ENCODE results near the gene TP53BP2.

DNA sequence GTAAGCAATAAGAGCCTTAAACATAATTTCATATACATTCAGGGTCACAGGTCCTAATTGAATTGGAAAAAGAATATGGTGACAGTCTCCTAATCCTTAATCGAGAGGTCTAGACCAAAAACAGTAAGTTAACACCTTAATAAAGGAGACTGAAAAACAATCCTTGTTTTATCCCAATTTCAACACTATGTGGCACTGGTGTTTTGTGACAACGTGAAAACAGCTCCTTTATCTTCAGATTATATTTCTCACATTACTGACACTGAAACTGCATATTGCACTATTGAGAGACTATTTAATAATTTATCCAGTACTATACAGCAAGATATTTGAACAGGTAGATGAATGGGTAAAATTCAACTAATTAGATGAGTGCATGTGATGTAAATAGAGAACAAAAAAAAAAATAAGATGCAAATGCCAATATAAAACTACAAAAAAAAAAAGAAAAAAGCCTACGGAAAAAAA lies 34.1 kb downstream of the TP53BP2 start:
- TF ChIP-seq POLR2A (IDR thresholded peaks at IDR 0.05; ENCODE audit: extremely low read depth, insufficient read length) = no peak
- TF ChIP-seq, protein P1, sequence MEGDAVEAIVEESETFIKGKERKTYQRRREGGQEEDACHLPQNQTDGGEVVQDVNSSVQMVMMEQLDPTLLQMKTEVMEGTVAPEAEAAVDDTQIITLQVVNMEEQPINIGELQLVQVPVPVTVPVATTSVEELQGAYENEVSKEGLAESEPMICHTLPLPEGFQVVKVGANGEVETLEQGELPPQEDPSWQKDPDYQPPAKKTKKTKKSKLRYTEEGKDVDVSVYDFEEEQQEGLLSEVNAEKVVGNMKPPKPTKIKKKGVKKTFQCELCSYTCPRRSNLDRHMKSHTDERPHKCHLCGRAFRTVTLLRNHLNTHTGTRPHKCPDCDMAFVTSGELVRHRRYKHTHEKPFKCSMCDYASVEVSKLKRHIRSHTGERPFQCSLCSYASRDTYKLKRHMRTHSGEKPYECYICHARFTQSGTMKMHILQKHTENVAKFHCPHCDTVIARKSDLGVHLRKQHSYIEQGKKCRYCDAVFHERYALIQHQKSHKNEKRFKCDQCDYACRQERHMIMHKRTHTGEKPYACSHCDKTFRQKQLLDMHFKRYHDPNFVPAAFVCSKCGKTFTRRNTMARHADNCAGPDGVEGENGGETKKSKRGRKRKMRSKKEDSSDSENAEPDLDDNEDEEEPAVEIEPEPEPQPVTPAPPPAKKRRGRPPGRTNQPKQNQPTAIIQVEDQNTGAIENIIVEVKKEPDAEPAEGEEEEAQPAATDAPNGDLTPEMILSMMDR (IDR thresholded peaks at IDR 0.05; ENCODE audit: low read depth, low read length) = no peak
- TF ChIP-seq, protein P2, sequence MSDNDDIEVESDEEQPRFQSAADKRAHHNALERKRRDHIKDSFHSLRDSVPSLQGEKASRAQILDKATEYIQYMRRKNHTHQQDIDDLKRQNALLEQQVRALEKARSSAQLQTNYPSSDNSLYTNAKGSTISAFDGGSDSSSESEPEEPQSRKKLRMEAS (IDR thresholded peaks at IDR 0.05; ENCODE audit: low read depth, low read length) = no peak
